C4-2B (cell line): Measurements from ENCODE around the gene FOXQ1.

Experiments used
- CTCF ChIP-seq: fragments of 450-650 bp; conservative IDR thresholded peaks from 2 replicates; pipeline ENCODE4 v1.5.1; 2017; ENCODE audit warnings: mild to moderate bottlenecking
- ZFX ChIP-seq: fragments of 450-650 bp; IDR thresholded peaks from 2 replicates; pipeline ENCODE4 v1.6.1; 2017

- no peak for TF ChIP-seq CTCF
- no peak for TF ChIP-seq ZFX
Observed at GRCh38 chr6:1278061-1278720, 33.7 kb upstream of the FOXQ1 start.
